GM12878 (cell line): Measurements from ENCODE around the gene TMEM239. TPM values are rescaled to one million over a fixed set of nuclear protein-coding genes. Genes with fewer than 3 reads are reported as not detected.

Source experiments
- ATAC-seq: fragments of 200-7000 bp; cut with Tn5 transposase; 3 replicates; pipeline ENCODE4 v1.9.1; 2020; ENCODE audit warnings: mild to moderate bottlenecking, moderate library complexity
- BruUV-seq: library from RNA; stranded (reverse); fragments of 400-500 nt; replicated peaks from 2 replicates; lab custom pipeline; 2021; lab: Mats Ljungman, UMichigan
- CTCF ChIA-PET: fragments of 300-600 bp; sonication (Branson Sonifier 250); formaldehyde crosslinking; extraction: SDS; loops from one replicate; lab custom pipeline; 2021; ENCODE audit warnings: inconsistent platforms; lab: Yijun Ruan, JAX
- POLR2A ChIA-PET: fragments of 350-600 bp; formaldehyde crosslinking; extraction: SDS; loops from one replicate; lab custom pipeline; 2021; ENCODE audit warnings: inconsistent platforms; lab: Charles Lee
- RAD21 ChIA-PET: fragments of 300-600 bp; sonication (Branson Sonifier 250); formaldehyde crosslinking; loops from one replicate; lab custom pipeline; 2023; ENCODE audit warnings: antibody characterized with exemption; ENCODE audit not compliant: unreplicated experiment; lab: Charles Lee
- SMC1A ChIA-PET: fragments of 300-600 bp; sonication (Branson Sonifier 250); formaldehyde crosslinking; loops from one replicate; lab custom pipeline; 2023; ENCODE audit not compliant: unreplicated experiment, uncharacterized antibody; lab: Charles Lee
- DNase-seq: peaks from one replicate; pipeline ENCODE4 v3.0.0-alpha.2; 2011; ENCODE audit warnings: low read depth, low spot score
- FAIRE-seq: peaks from 3 replicates; lab custom pipeline; 2011; peaks lifted over from hg19 to GRCh38; lab: Jason Lieb, UNC
- H2AFZ ChIP-seq: 2 replicates; pipeline ENCODE4 v1.6.0; 2011; ENCODE audit warnings: low read depth, low read length, control low read depth; ENCODE audit not compliant: control insufficient read depth
- H3K27ac ChIP-seq: 2 replicates; pipeline ENCODE4 v1.5.1; 2011; ENCODE audit warnings: control low read depth; ENCODE audit not compliant: control insufficient read depth, insufficient read depth
- H3K27me3 ChIP-seq, 2 experiments: replicated peaks in 1 of 2; 2 replicates each; pipeline versions ENCODE4 v1.6.0 to v1.6.1; 2011; ENCODE audit warnings: low read length in 1 of 2; ENCODE audit not compliant: control insufficient read depth in 2 of 2, insufficient read depth in 2 of 2
- H3K36me3 ChIP-seq, 2 experiments: 2 replicates each; pipeline ENCODE4 v1.5.1; 2011; ENCODE audit warnings: low read length in 1 of 2; ENCODE audit not compliant: control insufficient read depth in 2 of 2, insufficient read depth in 2 of 2
- H3K4me1 ChIP-seq: 2 replicates; pipeline ENCODE4 v1.6.1; 2011; ENCODE audit warnings: mild to moderate bottlenecking, low read length, moderate library complexity, mixed read lengths; ENCODE audit not compliant: control insufficient read depth, insufficient read depth
- H3K4me2 ChIP-seq: 2 replicates; pipeline ENCODE4 v1.6.0; 2011; ENCODE audit warnings: control low read depth; ENCODE audit not compliant: control insufficient read depth, insufficient read depth
- H3K4me3 ChIP-seq: fragments of 200-600 bp; sonication (generic); 2 replicates; pipeline ENCODE4 v1.5.1; 2016
- H3K79me2 ChIP-seq: 2 replicates; pipeline ENCODE4 v1.6.0; 2011; ENCODE audit warnings: low read length; ENCODE audit not compliant: control insufficient read depth, insufficient read depth
- H3K9ac ChIP-seq: 2 replicates; pipeline ENCODE4 v1.8.0; 2011; ENCODE audit warnings: low read length, control low read depth, mixed read lengths; ENCODE audit not compliant: control insufficient read depth, insufficient read depth
- H3K9me3 ChIP-seq: replicated peaks from 3 replicates; pipeline ENCODE4 v1.5.1; 2011; ENCODE audit warnings: mild to moderate bottlenecking, low read length; ENCODE audit not compliant: control insufficient read depth, insufficient read depth
- H4K20me1 ChIP-seq: 2 replicates; pipeline ENCODE4 v1.6.0; 2011; ENCODE audit not compliant: control insufficient read depth, insufficient read depth
- BACH1 ChIP-seq: fragments of 450-650 bp; IDR thresholded peaks from 2 replicates; pipeline ENCODE4 v1.6.1; 2017; ENCODE audit warnings: mild to moderate bottlenecking, borderline replicate concordance
- E4F1 ChIP-seq: fragments of 450-650 bp; IDR thresholded peaks from 2 replicates; pipeline ENCODE4 v1.6.1; 2018; ENCODE audit warnings: borderline replicate concordance, mild to moderate bottlenecking; ENCODE audit not compliant: partially characterized antibody
- FOXK2 ChIP-seq: fragments of 450-650 bp; IDR thresholded peaks from 2 replicates; pipeline ENCODE4 v1.6.1; 2017; ENCODE audit warnings: mild to moderate bottlenecking, moderate library complexity
- JUND ChIP-seq: IDR thresholded peaks from 2 replicates; pipeline ENCODE4 v1.6.1; 2012; ENCODE audit warnings: low read depth, mild to moderate bottlenecking, low read length, improper control_type of control experiment, moderate library complexity
- KDM1A ChIP-seq: fragments of 200-600 bp; sonication (generic); IDR thresholded peaks from 2 replicates; pipeline ENCODE4 v1.6.1; 2016; ENCODE audit warnings: borderline replicate concordance
- NFXL1 ChIP-seq: fragments of 450-650 bp; IDR thresholded peaks from 2 replicates; pipeline ENCODE4 v1.6.1; 2017; ENCODE audit warnings: antibody characterized with exemption, mild to moderate bottlenecking, borderline replicate concordance
- NR2C2 ChIP-seq: IDR thresholded peaks from 2 replicates; pipeline ENCODE4 v1.6.1; 2011; ENCODE audit warnings: borderline replicate concordance, low read depth; ENCODE audit not compliant: control insufficient read depth, insufficient read length
- NR2F1 ChIP-seq: fragments of 450-650 bp; conservative IDR thresholded peaks from 2 replicates; pipeline ENCODE4 v1.6.1; 2017; ENCODE audit warnings: mild to moderate bottlenecking
- POLR2A ChIP-seq: IDR thresholded peaks from 2 replicates; pipeline ENCODE4 v1.6.1; 2011; ENCODE audit warnings: low read depth, mild to moderate bottlenecking, low read length
- RAD21 ChIP-seq: IDR thresholded peaks from 2 replicates; pipeline ENCODE4 v1.6.1; 2011; ENCODE audit warnings: mild to moderate bottlenecking, low read depth, low read length, moderate library complexity; ENCODE audit not compliant: insufficient read depth
- SKIL ChIP-seq: fragments of 450-650 bp; IDR thresholded peaks from 2 replicates; pipeline ENCODE4 v1.6.1; 2017; ENCODE audit warnings: mild to moderate bottlenecking, low read depth, inconsistent platforms; ENCODE audit not compliant: poor library complexity, severe bottlenecking
- SMAD5 ChIP-seq: IDR thresholded peaks from 2 replicates; pipeline ENCODE4 v1.6.1; 2016; ENCODE audit warnings: antibody characterized with exemption, low read depth
- USF1 ChIP-seq: IDR thresholded peaks from 2 replicates; pipeline ENCODE4 v1.6.1; 2011; ENCODE audit warnings: borderline replicate concordance, low read depth, mild to moderate bottlenecking, moderate library complexity, mixed read lengths, low read length; ENCODE audit not compliant: insufficient read depth; ENCODE audit errors: extremely low read length
- USF2 ChIP-seq: IDR thresholded peaks from 2 replicates; pipeline ENCODE4 v1.6.1; 2011; ENCODE audit warnings: low read depth, low read length, improper control_type of control experiment, borderline replicate concordance
- WGBS: methylation state at CpG from one replicate; pipeline ENCODE4 v1.1.6; 2016; ENCODE audit warnings: low lambda C conversion rate; ENCODE audit not compliant: insufficient replicate concordance, insufficient coverage; ENCODE audit errors: missing lambda C conversion rate; 5-methylcytosine and 5-hydroxymethylcytosine counted together
- in situ Hi-C: fragments of 300-500 bp; cut with MboI; formaldehyde crosslinking; loops from 9 replicates; pipeline ENCODE4 v1.14.3; 2018; ENCODE audit warnings: mixed read lengths
- intact Hi-C: fragments of 100-400 bp; cut with micrococcal nuclease; formaldehyde crosslinking; loops from one replicate; pipeline ENCODE4 v1.14.2; 2022; ENCODE audit not compliant: unreplicated experiment
- polyA plus RNA-seq, 11 experiments: library from polyadenylated mRNA; depleted of rRNA in 4 of 11; unstranded in 6 of 11; stranded (reverse) in 5 of 11; fragments of >200 nt; fragmentation: Nextera tagmentation in 4 of 11; fragmentation: Illumina TruSeq in 1 of 11; extraction: Ambion mirVana in 4 of 11; extraction: Trizol in 1 of 11; gene quantifications; 1 replicate in 1 of 11; 2 replicates in 10 of 11; pipeline versions ENCODE4 v1.2.1 to v1.2.3, GENCODE V29; 2011 to 2016; ENCODE audit warnings: inconsistent platforms in 2 of 11, missing spikeins in 2 of 11, low read depth in 1 of 11
- total RNA-seq, 4 experiments: library from RNA; depleted of rRNA in 3 of 4; stranded (reverse); fragments of >200 nt in 3 of 4; fragmentation: Illumina TruSeq in 1 of 4; extraction: Trizol in 1 of 4; gene quantifications; 2 replicates each; pipeline versions ENCODE4 v1.2.1 to v1.2.3, GENCODE V29; 2013 to 2021
- TF ChIP-seq, protein P1 (sequence below): fragments of 450-650 bp; formaldehyde crosslinking; IDR thresholded peaks from 2 replicates; pipeline ENCODE4 v1.4.0; 2022; ENCODE audit warnings: mild to moderate bottlenecking, moderate library complexity

TMEM239 gene
- total and polyA plus RNA-seq, 10 of the 15 experiments (the other 5 are each of a cell fraction or from before 2014, with no cell fraction given) = not detected

- SMC1A ChIA-PET = no interaction called here
- no peaks in the 10 kb centered on the region for H3K9me3 ChIP-seq
- in situ Hi-C loops = no loop called here
- FAIRE-seq = no peak
- no peaks in the 10 kb centered on the region for H3K27me3 ChIP-seq
- no peak overlapping the region for H3K9ac ChIP-seq
- 96% methylated on average over 2 of the region's 2 CpGs for WGBS
- H3K4me2 ChIP-seq = no peak overlapping the region
- RAD21 ChIA-PET = no interaction called here
- intact Hi-C loops = no loop called here
- no peaks in the 10 kb centered on the region for H3K4me1 ChIP-seq
- H3K27ac ChIP-seq = no peak overlapping the region
- CTCF ChIA-PET = interaction anchor here (1.4 to 1.7 kb wide), 2 partner anchors 10 to 145 kb away, joined by 3 to 5 read pairs; no protein-coding TSS in a partner anchor
- ATAC-seq = no peak
- no peaks in the 10 kb centered on the region for H3K79me2 ChIP-seq
- BruUV-seq = no TSS peak
- DNase-seq = no peak
- H2AFZ ChIP-seq = no peak overlapping the region
- POLR2A ChIA-PET = interaction anchor here (0.6 kb wide), 1 partner anchor 204 kb away, joined by 8 read pairs; no protein-coding TSS in a partner anchor
- no peaks in the 10 kb centered on the region for H4K20me1 ChIP-seq
- H3K36me3 ChIP-seq = peaks cover 4% of the 10 kb centered on the region in 2 experiments
- H3K4me3 ChIP-seq = no peak overlapping the region
- TF ChIP-seq JUND (no peak), POLR2A (no peak), USF2 (no peak), NR2F1 (no peak), FOXK2 (no peak), E4F1 (no peak), NFXL1 (no peak), USF1 (no peak), SKIL (no peak), BACH1 (no peak), KDM1A (no peak), RAD21 (no peak), NR2C2 (no peak), SMAD5 (no peak)
- TF ChIP-seq, protein P1, sequence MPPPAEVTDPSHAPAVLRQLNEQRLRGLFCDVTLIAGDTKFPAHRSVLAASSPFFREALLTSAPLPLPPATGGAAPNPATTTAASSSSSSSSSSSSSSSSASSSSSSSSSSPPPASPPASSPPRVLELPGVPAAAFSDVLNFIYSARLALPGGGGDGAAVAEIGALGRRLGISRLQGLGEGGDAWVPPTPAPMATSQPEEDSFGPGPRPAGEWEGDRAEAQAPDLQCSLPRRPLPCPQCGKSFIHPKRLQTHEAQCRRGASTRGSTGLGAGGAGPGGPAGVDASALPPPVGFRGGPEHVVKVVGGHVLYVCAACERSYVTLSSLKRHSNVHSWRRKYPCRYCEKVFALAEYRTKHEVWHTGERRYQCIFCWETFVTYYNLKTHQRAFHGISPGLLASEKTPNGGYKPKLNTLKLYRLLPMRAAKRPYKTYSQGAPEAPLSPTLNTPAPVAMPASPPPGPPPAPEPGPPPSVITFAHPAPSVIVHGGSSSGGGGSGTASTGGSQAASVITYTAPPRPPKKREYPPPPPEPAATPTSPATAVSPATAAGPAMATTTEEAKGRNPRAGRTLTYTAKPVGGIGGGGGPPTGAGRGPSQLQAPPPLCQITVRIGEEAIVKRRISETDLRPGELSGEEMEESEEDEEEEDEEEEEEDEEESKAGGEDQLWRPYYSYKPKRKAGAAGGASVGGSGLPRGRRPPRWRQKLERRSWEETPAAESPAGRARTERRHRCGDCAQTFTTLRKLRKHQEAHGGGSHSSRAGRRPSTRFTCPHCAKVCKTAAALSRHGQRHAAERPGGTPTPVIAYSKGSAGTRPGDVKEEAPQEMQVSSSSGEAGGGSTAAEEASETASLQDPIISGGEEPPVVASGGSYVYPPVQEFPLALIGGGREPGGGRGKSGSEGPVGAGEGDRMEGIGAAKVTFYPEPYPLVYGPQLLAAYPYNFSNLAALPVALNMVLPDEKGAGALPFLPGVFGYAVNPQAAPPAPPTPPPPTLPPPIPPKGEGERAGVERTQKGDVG (CRISPR knock-in tag) = no peak
Measured at GRCh38 chr20:2858591-2858990, 42.4 kb downstream of the TMEM239 start.
